HepG2 (cell line): ENCODE measurements around the gene PKD1L1. TPM values are rescaled to one million over a fixed set of nuclear protein-coding genes. Genes with fewer than 3 reads are reported as not detected.

Experiments used
- AGO1 ChIP-seq: fragments of 200-400 bp; formaldehyde crosslinking; IDR thresholded peaks from 2 replicates; pipeline ENCODE4 v1.6.1; 2017; ENCODE audit warnings: mild to moderate bottlenecking, low read depth, low read length, moderate library complexity; ENCODE audit not compliant: poor library complexity, severe bottlenecking
- ARID5B ChIP-seq: IDR thresholded peaks from 2 replicates; pipeline ENCODE4 v1.4.0; 2020; ENCODE audit warnings: mild to moderate bottlenecking, missing genetic modification reagents
- BRCA1 ChIP-seq: sonication (generic); formaldehyde crosslinking; IDR thresholded peaks from 2 replicates; pipeline ENCODE4 v1.4.0; 2020; ENCODE audit warnings: missing genetic modification reagents
- DPF2 ChIP-seq: sonication (generic); formaldehyde crosslinking; IDR thresholded peaks from 2 replicates; pipeline ENCODE4 v1.4.0; 2020; ENCODE audit warnings: mild to moderate bottlenecking, low read depth, missing genetic modification reagents, borderline replicate concordance
- FOXK1 ChIP-seq: sonication (generic); formaldehyde crosslinking; IDR thresholded peaks from 2 replicates; pipeline ENCODE4 v1.4.0; 2020; ENCODE audit warnings: low read depth, missing genetic modification reagents, borderline replicate concordance
- ISL2 ChIP-seq: sonication (generic); formaldehyde crosslinking; IDR thresholded peaks from 2 replicates; pipeline ENCODE4 v1.5.0; 2020; ENCODE audit warnings: missing genetic modification reagents
- MED8 ChIP-seq: sonication (generic); formaldehyde crosslinking; IDR thresholded peaks from 2 replicates; pipeline ENCODE4 v1.8.1; 2023; ENCODE audit warnings: mild to moderate bottlenecking, missing genetic modification reagents; ENCODE audit not compliant: insufficient replicate concordance
- NAIF1 ChIP-seq: sonication (generic); formaldehyde crosslinking; IDR thresholded peaks from 2 replicates; pipeline ENCODE4 v1.5.0; 2020; ENCODE audit warnings: mild to moderate bottlenecking, missing genetic modification reagents, borderline replicate concordance
- NFYC ChIP-seq: IDR thresholded peaks from 2 replicates; pipeline ENCODE4 v1.6.1; 2016; ENCODE audit warnings: missing genetic modification reagents, missing compliant biosample characterization
- ZFP82 ChIP-seq: sonication (generic); formaldehyde crosslinking; IDR thresholded peaks from 2 replicates; pipeline ENCODE4 v1.5.1; 2020; ENCODE audit warnings: mild to moderate bottlenecking, missing genetic modification reagents, borderline replicate concordance
- ZNF101 ChIP-seq: sonication (generic); formaldehyde crosslinking; IDR thresholded peaks from 2 replicates; pipeline ENCODE4 v1.4.0; 2020; ENCODE audit warnings: mild to moderate bottlenecking, low read depth, missing genetic modification reagents, borderline replicate concordance
- ZNF160 ChIP-seq: sonication (generic); formaldehyde crosslinking; IDR thresholded peaks from 2 replicates; pipeline ENCODE4 v1.8.0; 2022; ENCODE audit warnings: mild to moderate bottlenecking, inconsistent platforms, missing genetic modification reagents
- ZNF232 ChIP-seq: sonication (generic); formaldehyde crosslinking; IDR thresholded peaks from 2 replicates; pipeline ENCODE4 v1.4.0; 2020; ENCODE audit warnings: missing genetic modification reagents, borderline replicate concordance
- ZNF282 ChIP-seq: fragments of 450-650 bp; IDR thresholded peaks from 2 replicates; pipeline ENCODE4 v1.6.1; 2018; ENCODE audit not compliant: partially characterized antibody
- ZNF546 ChIP-seq: sonication (generic); formaldehyde crosslinking; conservative IDR thresholded peaks from 2 replicates; pipeline ENCODE4 v1.8.1; 2023; ENCODE audit warnings: mild to moderate bottlenecking, missing genetic modification reagents
- ZNF569 ChIP-seq: sonication (generic); formaldehyde crosslinking; IDR thresholded peaks from 2 replicates; pipeline ENCODE4 v1.5.0; 2020; ENCODE audit warnings: mild to moderate bottlenecking, missing genetic modification reagents, moderate library complexity, borderline replicate concordance
- ZNF781 ChIP-seq: sonication (generic); formaldehyde crosslinking; IDR thresholded peaks from 2 replicates; pipeline ENCODE4 v1.5.1; 2020; ENCODE audit warnings: borderline replicate concordance, mild to moderate bottlenecking, missing genetic modification reagents; ENCODE audit errors: not compliant biosample characterization
- ZZZ3 ChIP-seq: sonication (generic); formaldehyde crosslinking; IDR thresholded peaks from 2 replicates; pipeline ENCODE4 v1.4.0; 2020; ENCODE audit warnings: missing genetic modification reagents, mild to moderate bottlenecking, borderline replicate concordance
- polyA plus RNA-seq, 8 experiments: library from polyadenylated mRNA; depleted of rRNA in 3 of 8; stranded (reverse) in 7 of 8; unstranded in 1 of 8; fragments of >200 nt; fragmentation: Illumina TruSeq in 4 of 8; extraction: Trizol in 4 of 8; gene quantifications; 2 replicates each; pipeline versions ENCODE4 v1.2.1 to v1.2.3, GENCODE V29; 2011 to 2016; ENCODE audit warnings: low read depth in 4 of 8, missing spikeins in 1 of 8, mixed read lengths in 1 of 8; ENCODE audit not compliant: insufficient read depth in 1 of 8
- total RNA-seq, 5 experiments: library from RNA; depleted of rRNA; stranded (reverse); fragments of >200 nt; fragmentation: Illumina TruSeq; extraction: Trizol; gene quantifications; 2 replicates each; pipeline ENCODE4 v1.2.3, GENCODE V29; 2016; ENCODE audit warnings: low read depth in 1 of 5
- TF ChIP-seq, protein P1 (sequence below): sonication (generic); formaldehyde crosslinking; IDR thresholded peaks from 2 replicates; pipeline ENCODE4 v1.5.1; 2020; ENCODE audit warnings: mild to moderate bottlenecking, missing genetic modification reagents, borderline replicate concordance
- TF ChIP-seq, protein P2 (sequence below), 2 experiments: fragments of 450-650 bp in 1 of 2; sonication (generic) in 1 of 2; formaldehyde crosslinking; IDR thresholded peaks; 2 replicates each; pipeline versions ENCODE4 v1.5.0 to v1.8.0; 2020 to 2022; ENCODE audit warnings: mild to moderate bottlenecking in 1 of 2, missing genetic modification reagents in 1 of 2

PKD1L1 gene
- total and polyA plus RNA-seq, 2 of the 13 experiments (the other 11 are each of a cell fraction or from before 2014, with no cell fraction given), result 0.01 TPM; not detected in 1

DNA sequence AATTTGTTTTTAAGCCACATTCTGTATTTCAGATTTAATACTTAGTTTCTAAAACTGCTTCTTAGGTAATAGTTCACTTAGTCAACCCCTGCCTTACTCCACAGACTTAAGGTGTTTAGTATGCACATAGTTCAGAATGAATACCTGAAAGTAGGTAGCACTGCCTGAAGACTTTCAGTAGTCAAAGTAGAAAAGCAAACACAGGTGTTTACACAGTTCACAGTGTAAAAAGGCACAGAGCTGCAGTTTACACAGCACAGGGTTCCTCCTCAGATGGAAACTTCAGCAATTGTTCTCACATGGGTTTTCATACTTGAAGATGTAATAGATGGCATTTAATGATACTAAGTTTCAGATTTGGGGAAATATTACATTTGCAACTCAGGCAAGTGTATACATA is 3.1 kb upstream of the PKD1L1 start (continued):
- TF ChIP-seq, protein P1, sequence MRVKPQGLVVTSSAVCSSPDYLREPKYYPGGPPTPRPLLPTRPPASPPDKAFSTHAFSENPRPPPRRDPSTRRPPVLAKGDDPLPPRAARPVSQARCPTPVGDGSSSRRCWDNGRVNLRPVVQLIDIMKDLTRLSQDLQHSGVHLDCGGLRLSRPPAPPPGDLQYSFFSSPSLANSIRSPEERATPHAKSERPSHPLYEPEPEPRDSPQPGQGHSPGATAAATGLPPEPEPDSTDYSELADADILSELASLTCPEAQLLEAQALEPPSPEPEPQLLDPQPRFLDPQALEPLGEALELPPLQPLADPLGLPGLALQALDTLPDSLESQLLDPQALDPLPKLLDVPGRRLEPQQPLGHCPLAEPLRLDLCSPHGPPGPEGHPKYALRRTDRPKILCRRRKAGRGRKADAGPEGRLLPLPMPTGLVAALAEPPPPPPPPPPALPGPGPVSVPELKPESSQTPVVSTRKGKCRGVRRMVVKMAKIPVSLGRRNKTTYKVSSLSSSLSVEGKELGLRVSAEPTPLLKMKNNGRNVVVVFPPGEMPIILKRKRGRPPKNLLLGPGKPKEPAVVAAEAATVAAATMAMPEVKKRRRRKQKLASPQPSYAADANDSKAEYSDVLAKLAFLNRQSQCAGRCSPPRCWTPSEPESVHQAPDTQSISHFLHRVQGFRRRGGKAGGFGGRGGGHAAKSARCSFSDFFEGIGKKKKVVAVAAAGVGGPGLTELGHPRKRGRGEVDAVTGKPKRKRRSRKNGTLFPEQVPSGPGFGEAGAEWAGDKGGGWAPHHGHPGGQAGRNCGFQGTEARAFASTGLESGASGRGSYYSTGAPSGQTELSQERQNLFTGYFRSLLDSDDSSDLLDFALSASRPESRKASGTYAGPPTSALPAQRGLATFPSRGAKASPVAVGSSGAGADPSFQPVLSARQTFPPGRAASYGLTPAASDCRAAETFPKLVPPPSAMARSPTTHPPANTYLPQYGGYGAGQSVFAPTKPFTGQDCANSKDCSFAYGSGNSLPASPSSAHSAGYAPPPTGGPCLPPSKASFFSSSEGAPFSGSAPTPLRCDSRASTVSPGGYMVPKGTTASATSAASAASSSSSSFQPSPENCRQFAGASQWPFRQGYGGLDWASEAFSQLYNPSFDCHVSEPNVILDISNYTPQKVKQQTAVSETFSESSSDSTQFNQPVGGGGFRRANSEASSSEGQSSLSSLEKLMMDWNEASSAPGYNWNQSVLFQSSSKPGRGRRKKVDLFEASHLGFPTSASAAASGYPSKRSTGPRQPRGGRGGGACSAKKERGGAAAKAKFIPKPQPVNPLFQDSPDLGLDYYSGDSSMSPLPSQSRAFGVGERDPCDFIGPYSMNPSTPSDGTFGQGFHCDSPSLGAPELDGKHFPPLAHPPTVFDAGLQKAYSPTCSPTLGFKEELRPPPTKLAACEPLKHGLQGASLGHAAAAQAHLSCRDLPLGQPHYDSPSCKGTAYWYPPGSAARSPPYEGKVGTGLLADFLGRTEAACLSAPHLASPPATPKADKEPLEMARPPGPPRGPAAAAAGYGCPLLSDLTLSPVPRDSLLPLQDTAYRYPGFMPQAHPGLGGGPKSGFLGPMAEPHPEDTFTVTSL (CRISPR knock-in tag), result peak; percentile 75; the same call in 1 of the 2 replicates
- no peak for TF ChIP-seq AGO1
- no peak for TF ChIP-seq NFYC (CRISPR knock-in tag)
- no peak for TF ChIP-seq ZNF282
- no peak for TF ChIP-seq NAIF1 (CRISPR knock-in tag)
- peak; percentile 47; the same call in 1 of the 2 replicates for TF ChIP-seq DPF2 (CRISPR knock-in tag)
- TF ChIP-seq BRCA1, result no peak
- no peak for TF ChIP-seq ZNF546 (CRISPR knock-in tag)
- 0 out of 2 replicates have a peak, but pooled peaks have one; percentile 18 for TF ChIP-seq FOXK1 (CRISPR knock-in tag)
- no peak for TF ChIP-seq ZNF160 (CRISPR knock-in tag)
- TF ChIP-seq, protein P2, sequence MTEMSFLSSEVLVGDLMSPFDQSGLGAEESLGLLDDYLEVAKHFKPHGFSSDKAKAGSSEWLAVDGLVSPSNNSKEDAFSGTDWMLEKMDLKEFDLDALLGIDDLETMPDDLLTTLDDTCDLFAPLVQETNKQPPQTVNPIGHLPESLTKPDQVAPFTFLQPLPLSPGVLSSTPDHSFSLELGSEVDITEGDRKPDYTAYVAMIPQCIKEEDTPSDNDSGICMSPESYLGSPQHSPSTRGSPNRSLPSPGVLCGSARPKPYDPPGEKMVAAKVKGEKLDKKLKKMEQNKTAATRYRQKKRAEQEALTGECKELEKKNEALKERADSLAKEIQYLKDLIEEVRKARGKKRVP (CRISPR knock-in tag; IDR thresholded peaks at IDR 0.05), result no peak
- 0 out of 2 replicates have a peak, but pooled peaks have one; percentile 24 for TF ChIP-seq ISL2 (CRISPR knock-in tag)
- TF ChIP-seq MED8 (CRISPR knock-in tag), result no peak
- no peak for TF ChIP-seq ZFP82
- no peak for TF ChIP-seq ZNF781 (CRISPR knock-in tag)
- TF ChIP-seq ZNF101 (CRISPR knock-in tag), result no peak
- no peak for TF ChIP-seq ZNF569 (CRISPR knock-in tag)
- peak; percentile 68 for TF ChIP-seq ARID5B (CRISPR knock-in tag)
- no peak for TF ChIP-seq ZZZ3 (CRISPR knock-in tag)
- no peak for TF ChIP-seq ZNF232 (CRISPR knock-in tag)
